Measurements from ENCODE around the gene C4A. TPM values are rescaled to one million over a fixed set of nuclear protein-coding genes. Genes with fewer than 3 reads are reported as not detected.
"Not testable (repeated sequence)": the region's sequence is repeated elsewhere in the genome, so short reads cannot be mapped to it uniquely, and the experiment has no call there.

C4A gene
- total RNA-seq, 2 experiments from 2014 or later: 4.2 TPM

DNA sequence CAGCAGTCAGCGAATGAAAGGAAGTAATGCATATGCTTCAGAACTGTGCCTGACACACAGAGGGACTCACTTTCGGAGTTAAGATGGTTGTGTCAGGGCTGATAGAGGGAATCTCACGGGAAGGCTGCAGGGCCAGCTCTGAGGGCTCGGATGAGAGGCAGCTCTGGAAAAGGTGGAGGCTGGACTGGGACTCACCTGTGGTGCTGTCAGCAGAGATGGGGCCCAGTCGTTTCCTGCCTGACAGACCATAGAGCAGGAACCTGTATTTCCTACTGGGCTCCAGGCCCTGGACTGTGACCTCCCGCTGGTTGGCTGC, 65.6 kb downstream of the C4A start:
- ATAC-seq (ENCODE audit: poor library complexity) (no peak), DNase-seq (no peak)
- ChIA-PET CTCF (no interaction called here), POLR2A (interaction anchor here (1.0 kb wide), 1 partner anchor 107 kb away, joined by 3 read pairs; no protein-coding TSS in a partner anchor)
- Histone ChIP-seq H3K4me3 (ENCODE audit: low read length) (no peak overlapping the region), H3K27ac (ENCODE audit: low read depth in 1 of 2, low read length in 2 of 2) (no peak overlapping the region), H3K27me3 (ENCODE audit: control insufficient read depth in 1 of 2, insufficient read depth in 2 of 2, low read length in 2 of 2) (no peaks in the 10 kb centered on the region), H3K36me3 (ENCODE audit: insufficient read depth, low read length) (no peaks in the 10 kb centered on the region), H3K9me3 (ENCODE audit: control insufficient read depth in 1 of 2, insufficient read depth in 1 of 2, low read length in 2 of 2) (no peaks in the 10 kb centered on the region), H3K4me1 (ENCODE audit: insufficient read depth, low read length) (peaks cover 9% of the 10 kb centered on the region)
- intact Hi-C loops (cut with DNase I, micrococcal nuclease): loop anchor here in 1 of 2 experiments (10.0 kb wide), 1 partner anchor 107 kb away; the partner anchor contains the start of genes PPT2 and PRRT1
- no peak for TF ChIP-seq CTCF (IDR thresholded peaks at IDR 0.05)
- H3K4me3 Mint-ChIP-seq: no peak overlapping the region
- no peak overlapping the region for H3K27ac Mint-ChIP-seq
- no peaks in the 10 kb centered on the region for H3K9me3 Mint-ChIP-seq
- H3K36me3 Mint-ChIP-seq (ENCODE audit: low read depth): no peaks in the 10 kb centered on the region
- H3K4me1 Mint-ChIP-seq (ENCODE audit: low read depth): peaks cover 5% of the 10 kb centered on the region
- no peaks in the 10 kb centered on the region for H3K27me3 Mint-ChIP-seq

DNA sequence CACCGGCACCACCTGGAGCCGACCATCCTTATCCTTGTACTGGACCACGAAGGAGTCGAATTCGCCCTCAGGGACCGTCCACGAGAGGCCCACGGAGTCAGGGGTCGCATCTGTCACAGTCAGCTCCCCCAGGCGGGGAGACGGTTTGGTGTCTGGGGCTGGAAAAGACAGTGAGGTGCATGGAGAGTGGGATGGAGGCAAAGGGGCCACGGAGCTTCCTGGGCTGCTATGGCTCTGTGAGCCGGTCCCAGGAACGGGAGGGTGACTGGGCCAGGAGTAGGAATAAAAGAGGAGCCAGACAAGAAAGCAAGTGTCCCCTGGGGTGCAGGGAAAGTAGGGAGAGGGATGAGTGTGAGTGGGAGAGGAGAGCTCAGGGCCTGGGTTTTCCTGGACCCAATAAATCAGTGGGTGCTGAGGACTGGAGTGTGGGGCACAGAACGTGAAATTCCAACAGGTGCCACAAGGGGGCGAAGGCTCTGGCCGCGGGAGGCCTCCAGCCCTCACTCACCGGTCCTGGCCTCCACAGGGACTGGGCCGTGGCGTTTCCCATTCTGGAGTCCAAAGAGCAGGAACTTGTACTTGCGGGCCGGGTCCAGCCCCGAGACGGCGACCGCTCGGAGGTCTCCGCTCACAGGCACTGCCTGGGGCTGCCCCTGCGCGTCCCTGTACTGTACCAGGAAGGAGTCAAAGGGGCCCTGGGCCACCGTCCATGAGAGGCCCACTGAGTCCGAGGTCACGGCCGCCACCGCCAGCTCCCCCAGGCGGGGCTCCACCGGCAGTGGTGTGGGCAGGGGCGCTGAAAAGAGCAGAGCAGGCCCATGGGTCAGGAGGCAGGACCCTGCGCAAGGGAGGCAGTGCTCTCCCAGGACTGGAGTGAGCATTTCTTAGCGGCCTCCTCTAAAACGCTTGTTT, 66.3 kb downstream of the C4A start:
- Mint-ChIP-seq H3K4me1 (ENCODE audit: low read depth) (peaks cover 5% of the 10 kb centered on the region), H3K36me3 (ENCODE audit: low read depth) (no peaks in the 10 kb centered on the region), H3K27me3 (no peaks in the 10 kb centered on the region), H3K9me3 (no peaks in the 10 kb centered on the region), H3K4me3 (no peak overlapping the region), H3K27ac (no peak overlapping the region)
- Histone ChIP-seq H3K27ac (ENCODE audit: low read depth in 1 of 2, low read length in 2 of 2) (no peak overlapping the region), H3K9me3 (ENCODE audit: control insufficient read depth in 1 of 2, insufficient read depth in 1 of 2, low read length in 2 of 2) (no peaks in the 10 kb centered on the region), H3K27me3 (ENCODE audit: control insufficient read depth in 1 of 2, insufficient read depth in 2 of 2, low read length in 2 of 2) (no peaks in the 10 kb centered on the region), H3K4me1 (ENCODE audit: insufficient read depth, low read length) (peaks cover 9% of the 10 kb centered on the region), H3K36me3 (ENCODE audit: insufficient read depth, low read length) (no peaks in the 10 kb centered on the region), H3K4me3 (ENCODE audit: low read length) (no peak overlapping the region)
- DNase-seq: peak; percentile 39 to 80 (median 58)
- peak; percentile 90 for ATAC-seq (ENCODE audit: poor library complexity)
- intact Hi-C loops (cut with DNase I, micrococcal nuclease): loop anchor here in 1 of 2 experiments (10.0 kb wide), 1 partner anchor 107 kb away; the partner anchor contains the start of genes PPT2 and PRRT1
- POLR2A ChIA-PET: interaction anchor here (1.0 kb wide), 1 partner anchor 107 kb away, joined by 3 read pairs; no protein-coding TSS in a partner anchor
- CTCF ChIA-PET: no interaction called here
- peak; percentile 86 for TF ChIP-seq CTCF (IDR thresholded peaks at IDR 0.05)

DNA sequence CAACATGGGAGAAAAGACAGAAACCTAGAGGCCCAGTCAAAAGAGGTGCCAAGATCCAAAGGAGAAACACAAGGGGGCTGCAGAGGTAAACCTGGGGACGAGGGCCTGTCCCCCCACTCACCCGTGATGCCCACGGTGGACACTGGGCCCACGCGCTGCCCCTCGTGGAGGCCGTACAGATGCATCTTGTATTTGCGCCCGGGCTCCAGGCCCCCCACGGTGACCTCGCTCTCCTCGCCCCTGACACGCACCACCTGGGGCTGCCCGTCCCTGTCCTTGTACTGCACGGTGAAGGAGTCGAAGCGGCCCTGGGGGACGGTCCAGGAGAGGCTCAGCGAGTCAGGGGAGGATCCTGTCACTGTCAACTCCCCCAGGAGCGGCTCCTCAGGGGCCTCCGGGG, 67.3 kb downstream of the C4A start:
- H3K4me3 Mint-ChIP-seq; H3K27ac ChIP-seq (ENCODE audit: low read depth in 1 of 2, low read length in 2 of 2); H3K27me3 ChIP-seq (ENCODE audit: control insufficient read depth in 1 of 2, insufficient read depth in 2 of 2, low read length in 2 of 2); H3K27ac Mint-ChIP-seq; H3K4me1 ChIP-seq (ENCODE audit: insufficient read depth, low read length); CTCF ChIA-PET; H3K9me3 ChIP-seq (ENCODE audit: control insufficient read depth in 1 of 2, insufficient read depth in 1 of 2, low read length in 2 of 2); ATAC-seq (ENCODE audit: poor library complexity); H3K4me3 ChIP-seq (ENCODE audit: low read length); H3K36me3 ChIP-seq (ENCODE audit: insufficient read depth, low read length); H3K4me1 Mint-ChIP-seq (ENCODE audit: low read depth); DNase-seq; H3K27me3 Mint-ChIP-seq; H3K36me3 Mint-ChIP-seq (ENCODE audit: low read depth); H3K9me3 Mint-ChIP-seq: not testable (repeated sequence)
- intact Hi-C loops (cut with DNase I, micrococcal nuclease): loop anchor here in 1 of 2 experiments (10.0 kb wide), 1 partner anchor 106 kb away; the partner anchor contains the start of genes PPT2 and PRRT1
- POLR2A ChIA-PET: interaction anchor here (0.6 kb wide), 1 partner anchor 652 kb away, joined by 3 read pairs; no protein-coding TSS in a partner anchor

DNA sequence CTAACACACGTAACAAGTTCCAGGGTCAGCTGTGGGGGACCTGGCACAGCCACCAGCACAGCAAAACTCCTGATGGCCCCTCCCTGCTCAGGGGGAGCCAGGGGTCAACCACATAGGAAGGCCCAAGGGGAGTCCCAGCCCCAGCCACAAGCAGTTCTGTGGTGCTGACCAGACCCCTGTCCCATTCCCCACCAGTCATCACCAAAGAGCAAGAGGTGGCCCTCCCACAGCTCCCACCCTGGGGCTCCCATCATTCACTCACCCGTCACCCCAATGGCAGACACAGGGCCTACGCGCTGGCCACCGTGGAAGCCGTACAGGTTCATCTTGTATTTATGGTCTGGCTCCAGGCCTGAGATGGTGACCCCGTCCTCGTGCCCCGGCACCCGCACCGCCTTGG, 67.9 kb downstream of the C4A start:
- H3K27ac Mint-ChIP-seq; H3K27me3 Mint-ChIP-seq; H3K9me3 ChIP-seq (ENCODE audit: control insufficient read depth in 1 of 2, insufficient read depth in 1 of 2, low read length in 2 of 2): not testable (repeated sequence)

More for the DNA sequence above, 67.9 kb downstream of the C4A start:
- H3K4me1 ChIP-seq (ENCODE audit: insufficient read depth, low read length); H3K27ac ChIP-seq (ENCODE audit: low read depth in 1 of 2, low read length in 2 of 2); DNase-seq; H3K4me1 Mint-ChIP-seq (ENCODE audit: low read depth); H3K9me3 Mint-ChIP-seq; ATAC-seq (ENCODE audit: poor library complexity); H3K36me3 ChIP-seq (ENCODE audit: insufficient read depth, low read length); H3K27me3 ChIP-seq (ENCODE audit: control insufficient read depth in 1 of 2, insufficient read depth in 2 of 2, low read length in 2 of 2); H3K36me3 Mint-ChIP-seq (ENCODE audit: low read depth); H3K4me3 ChIP-seq (ENCODE audit: low read length); CTCF ChIA-PET; POLR2A ChIA-PET; H3K4me3 Mint-ChIP-seq: not testable (repeated sequence)
- intact Hi-C loops (cut with DNase I, micrococcal nuclease): loop anchor here in 1 of 2 experiments (10.0 kb wide), 1 partner anchor 105 kb away; the partner anchor contains the start of genes PPT2 and PRRT1
